Measurements from ENCODE around the gene PTPN5. TPM values are rescaled to one million over a fixed set of nuclear protein-coding genes. Genes with fewer than 3 reads are reported as not detected.

Gene PTPN5
- total RNA-seq, 1 experiment from 2014 or later = not detected

DNA sequence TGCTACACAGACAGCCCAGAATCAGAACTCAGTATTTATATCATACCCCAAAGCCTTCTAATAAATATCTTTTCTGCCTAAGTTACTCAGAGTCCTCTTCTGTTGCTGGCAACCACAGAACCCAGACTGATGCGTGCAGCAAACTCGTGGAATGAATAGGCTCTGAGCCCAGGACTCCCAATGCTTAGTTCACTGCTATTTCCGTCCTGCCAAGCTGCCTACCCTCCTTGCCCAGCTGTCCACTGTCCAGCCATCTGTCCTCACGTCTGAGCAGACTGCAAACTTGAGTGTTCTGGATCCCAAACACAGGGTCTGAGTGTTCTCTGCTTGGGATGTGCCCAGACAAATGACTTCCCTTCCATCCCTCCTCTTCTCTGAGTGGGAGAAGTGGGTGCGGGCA is 19.4 kb downstream of the PTPN5 start:
- Histone ChIP-seq H3K27ac (ENCODE audit: low read depth, low read length) (no peak overlapping the region), H3K4me2 (ENCODE audit: low read length) (no peak overlapping the region), H3K4me3 (replicated peaks in 1 of 2; ENCODE audit: low read depth in 1 of 2, low read length in 2 of 2) (no peak overlapping the region), H3K27me3 (ENCODE audit: insufficient read depth, low read length) (no peaks in the 10 kb centered on the region), H3K4me1 (ENCODE audit: control insufficient read depth in 1 of 2, insufficient read depth in 2 of 2, low read length in 2 of 2) (no peaks in the 10 kb centered on the region), H3K9ac (ENCODE audit: low read length) (no peak overlapping the region), H3K9me3 (ENCODE audit: control insufficient read depth in 1 of 2, insufficient read depth in 1 of 2, low read depth in 1 of 2, low read length in 2 of 2) (no peaks in the 10 kb centered on the region), H3K36me3 (ENCODE audit: control insufficient read depth in 1 of 2, insufficient read depth in 2 of 2, low read length in 2 of 2) (no peaks in the 10 kb centered on the region), H3K79me2 (ENCODE audit: insufficient read depth, low read length) (no peaks in the 10 kb centered on the region), H3K9me2 (ENCODE audit: insufficient read depth) (no peaks in the 10 kb centered on the region), H2AFZ (ENCODE audit: low read depth, low read length, poor library complexity, severe bottlenecking) (no peak overlapping the region), H4K20me1 (ENCODE audit: insufficient read depth) (no peaks in the 10 kb centered on the region)
- RAD21 ChIA-PET (ENCODE audit: low non-redundant PET in 1 of 2, low total read pairs in 2 of 2, uncharacterized antibody in 2 of 2, unreplicated experiment in 2 of 2) = no interaction called here
- no TSS peak for BruUV-seq (replicated peaks)
- no peak for ATAC-seq
- TF ChIP-seq FOSL1 (IDR thresholded peaks at IDR 0.05; ENCODE audit: low read depth) (no peak), ZNF274 (IDR thresholded peaks at IDR 0.05; ENCODE audit: low read depth, low read length) (no peak), POLR2A (IDR thresholded peaks at IDR 0.05; ENCODE audit: borderline replicate concordance, extremely low read depth, insufficient read depth, insufficient read length) (no peak)
- TF ChIP-seq, protein P1, sequence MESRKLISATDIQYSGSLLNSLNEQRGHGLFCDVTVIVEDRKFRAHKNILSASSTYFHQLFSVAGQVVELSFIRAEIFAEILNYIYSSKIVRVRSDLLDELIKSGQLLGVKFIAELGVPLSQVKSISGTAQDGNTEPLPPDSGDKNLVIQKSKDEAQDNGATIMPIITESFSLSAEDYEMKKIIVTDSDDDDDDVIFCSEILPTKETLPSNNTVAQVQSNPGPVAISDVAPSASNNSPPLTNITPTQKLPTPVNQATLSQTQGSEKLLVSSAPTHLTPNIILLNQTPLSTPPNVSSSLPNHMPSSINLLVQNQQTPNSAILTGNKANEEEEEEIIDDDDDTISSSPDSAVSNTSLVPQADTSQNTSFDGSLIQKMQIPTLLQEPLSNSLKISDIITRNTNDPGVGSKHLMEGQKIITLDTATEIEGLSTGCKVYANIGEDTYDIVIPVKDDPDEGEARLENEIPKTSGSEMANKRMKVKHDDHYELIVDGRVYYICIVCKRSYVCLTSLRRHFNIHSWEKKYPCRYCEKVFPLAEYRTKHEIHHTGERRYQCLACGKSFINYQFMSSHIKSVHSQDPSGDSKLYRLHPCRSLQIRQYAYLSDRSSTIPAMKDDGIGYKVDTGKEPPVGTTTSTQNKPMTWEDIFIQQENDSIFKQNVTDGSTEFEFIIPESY (IDR thresholded peaks at IDR 0.05; ENCODE audit: extremely low read depth, insufficient replicate concordance, low read length) = no peak
- CTCF ChIA-PET = no interaction called here
- intact Hi-C loops (cut with micrococcal nuclease) = no loop called here
- POLR2A ChIA-PET = no interaction called here
- DNase-seq (ENCODE audit: low read depth, low spot score) = no peak

DNA sequence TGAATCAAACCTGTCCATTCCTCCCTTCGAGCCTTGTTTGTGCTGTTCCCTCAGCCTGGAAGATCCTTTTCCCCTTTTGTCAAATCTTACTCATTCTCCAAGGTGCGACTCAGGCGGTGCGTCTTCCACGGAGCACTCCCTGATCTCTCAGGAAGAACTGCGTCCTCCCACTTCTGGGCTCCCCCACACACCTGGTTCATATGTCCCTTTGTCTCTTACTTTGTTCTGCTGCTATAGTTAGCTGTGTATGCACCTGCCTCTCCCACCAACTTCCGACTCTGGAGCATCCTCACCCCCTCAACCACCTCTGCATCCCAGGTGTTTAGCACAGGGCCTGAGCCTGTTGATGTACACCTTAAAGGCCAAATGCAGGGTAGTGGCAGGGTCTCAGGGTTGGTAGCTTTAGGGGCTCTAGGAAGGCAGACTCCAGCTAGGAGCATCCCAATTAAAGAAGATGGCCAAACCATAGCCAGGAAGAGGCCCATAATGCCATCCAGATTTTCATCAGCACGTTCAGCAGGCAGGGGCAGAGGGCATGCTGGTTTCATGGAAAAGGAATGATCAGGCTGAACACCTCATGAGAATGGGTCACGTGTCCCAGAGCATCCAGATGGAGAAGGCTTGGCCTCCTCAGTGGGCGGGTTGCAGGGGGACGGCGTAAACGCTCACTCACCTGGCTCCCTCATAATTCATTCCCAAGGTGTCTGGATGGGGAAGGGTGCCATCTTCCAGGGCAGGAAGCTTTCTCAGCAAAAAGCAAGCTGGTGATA is 20.1 kb downstream of the PTPN5 start:
- Histone ChIP-seq H3K9me2 (ENCODE audit: insufficient read depth) (no peaks in the 10 kb centered on the region), H3K36me3 (ENCODE audit: control insufficient read depth in 1 of 2, insufficient read depth in 2 of 2, low read length in 2 of 2) (no peaks in the 10 kb centered on the region), H3K4me2 (ENCODE audit: low read length) (no peak overlapping the region), H2AFZ (ENCODE audit: low read depth, low read length, poor library complexity, severe bottlenecking) (no peak overlapping the region), H3K9ac (ENCODE audit: low read length) (no peak overlapping the region), H3K27ac (ENCODE audit: low read depth, low read length) (no peak overlapping the region), H3K9me3 (ENCODE audit: control insufficient read depth in 1 of 2, insufficient read depth in 1 of 2, low read depth in 1 of 2, low read length in 2 of 2) (no peaks in the 10 kb centered on the region), H3K79me2 (ENCODE audit: insufficient read depth, low read length) (no peaks in the 10 kb centered on the region), H3K4me3 (replicated peaks in 1 of 2; ENCODE audit: low read depth in 1 of 2, low read length in 2 of 2) (no peak overlapping the region), H4K20me1 (ENCODE audit: insufficient read depth) (no peaks in the 10 kb centered on the region), H3K4me1 (ENCODE audit: control insufficient read depth in 1 of 2, insufficient read depth in 2 of 2, low read length in 2 of 2) (no peaks in the 10 kb centered on the region), H3K27me3 (ENCODE audit: insufficient read depth, low read length) (no peaks in the 10 kb centered on the region)
- TF ChIP-seq POLR2A (IDR thresholded peaks at IDR 0.05; ENCODE audit: borderline replicate concordance, extremely low read depth, insufficient read depth, insufficient read length) = no peak
- TF ChIP-seq EGR1 (IDR thresholded peaks at IDR 0.05; ENCODE audit: low read depth) = no peak
- intact Hi-C loops (cut with micrococcal nuclease) = no loop called here
- ChIA-PET RAD21 (ENCODE audit: low non-redundant PET in 1 of 2, low total read pairs in 2 of 2, uncharacterized antibody in 2 of 2, unreplicated experiment in 2 of 2) (no interaction called here), CTCF (no interaction called here), POLR2A (no interaction called here)
- no TSS peak for BruUV-seq (replicated peaks)
- ATAC-seq (no peak; the same call in 1 of the 2 replicates), DNase-seq (ENCODE audit: low read depth, low spot score) (no peak)
